Naive B cell (primary cell): ENCODE data around the gene TRPM8. TPM values are rescaled to one million over a fixed set of nuclear protein-coding genes. Genes with fewer than 3 reads are reported as not detected.

Experiments
- ATAC-seq, 2 donors: fragments of 150-1000 bp; cut with Tn5 transposase; 2 replicates each; pipeline ENCODE4 v1.10.0; 2021; ENCODE audit warnings: low read depth in 2 of 2, mild to moderate bottlenecking in 2 of 2, moderate library complexity in 2 of 2
- DNase-seq: peaks from one replicate; pipeline ENCODE4 v3.0.0; 2022
- H3K27ac Mint-ChIP-seq, 6 donors: one replicate each; pipeline ENCODE4 v1.8.0; 2020 to 2022; ENCODE audit warnings: mild to moderate bottlenecking in 6 of 6, mixed read lengths in 6 of 6, moderate library complexity in 5 of 6, inconsistent platforms in 2 of 6
- H3K27me3 Mint-ChIP-seq, 3 donors: one replicate each; pipeline ENCODE4 v1.8.0; 2021 to 2022; ENCODE audit warnings: mixed read lengths in 3 of 3, mild to moderate bottlenecking in 1 of 3
- H3K36me3 Mint-ChIP-seq, 2 donors: one replicate each; pipeline ENCODE4 v1.8.0; 2020 to 2022; ENCODE audit warnings: mixed read lengths in 2 of 2, inconsistent platforms in 1 of 2, mild to moderate bottlenecking in 1 of 2
- H3K4me1 Mint-ChIP-seq, 3 donors: one replicate each; pipeline ENCODE4 v1.8.0; 2020 to 2022; ENCODE audit warnings: mixed read lengths in 3 of 3, inconsistent platforms in 1 of 3, mild to moderate bottlenecking in 1 of 3, moderate library complexity in 1 of 3
- H3K4me3 Mint-ChIP-seq, 8 donors: one replicate each; pipeline ENCODE4 v1.8.0; 2020 to 2022; ENCODE audit warnings: mild to moderate bottlenecking in 8 of 8, mixed read lengths in 8 of 8, moderate library complexity in 8 of 8, inconsistent platforms in 2 of 8
- H3K9me3 Mint-ChIP-seq, 7 donors: one replicate each; pipeline ENCODE4 v1.8.0; 2020 to 2022; ENCODE audit warnings: mixed read lengths in 7 of 7, mild to moderate bottlenecking in 5 of 7, inconsistent platforms in 2 of 7, moderate library complexity in 1 of 7
- polyA plus RNA-seq, 6 donors: library from polyadenylated mRNA; unstranded; fragments of 300-500 nt; fragmentation: Illumina TruSeq; gene quantifications; one replicate each; pipeline ENCODE4 v1.2.3, GENCODE V29; 2021; ENCODE audit warnings: low read depth in 6 of 6

The TRPM8 gene
- polyA plus RNA-seq, 6 donors from 2014 or later = not detected

GRCh38 chr2:234027641-234028040 is 110.5 kb downstream of the TRPM8 start:
- ATAC-seq = no peak

DNA sequence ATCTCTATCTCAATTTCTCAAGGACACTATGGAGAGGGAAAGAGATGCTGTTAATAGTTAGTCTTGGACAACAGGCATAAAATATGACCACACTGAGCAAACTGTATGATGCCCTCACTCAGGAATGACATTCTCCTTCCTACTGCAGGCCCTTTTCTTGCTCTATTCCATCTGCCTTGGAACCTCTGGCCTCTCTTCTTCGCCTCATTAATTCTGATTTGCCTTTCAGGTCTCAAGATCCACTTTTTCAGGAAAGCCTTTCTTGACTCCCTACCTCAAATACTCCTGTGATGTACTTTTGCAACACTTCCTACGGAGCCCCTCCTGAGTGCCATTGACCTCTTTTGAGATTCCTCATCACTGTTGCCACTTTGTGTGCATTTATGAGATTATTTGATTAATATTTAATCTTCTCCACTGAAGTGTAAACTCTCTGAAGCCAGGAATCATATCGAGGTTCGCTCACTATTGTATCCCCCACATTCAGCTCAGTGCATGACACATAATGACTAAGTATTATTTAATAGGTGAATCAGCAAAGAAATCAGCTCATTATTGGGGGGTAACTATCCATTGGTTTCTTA is 112.1 kb downstream of the TRPM8 start:
- H3K27me3 Mint-ChIP-seq = peaks cover 36 to 53% (median 49%) of the 10 kb centered on the region in 3 donors
- no peak overlapping the region for H3K4me3 Mint-ChIP-seq
- DNase-seq (no peak), ATAC-seq (no peak)
- peaks cover 6 to 7% of the 10 kb centered on the region in 2 donors for H3K36me3 Mint-ChIP-seq
- H3K27ac Mint-ChIP-seq = no peak overlapping the region
- H3K4me1 Mint-ChIP-seq = peaks cover 7 to 19% (median 12%) of the 10 kb centered on the region in 3 donors
- H3K9me3 Mint-ChIP-seq = peaks cover 4 to 20% (median 13%) of the 10 kb centered on the region in 7 donors

More at GRCh38 chr2:234027641-234028040, 110.5 kb downstream of the TRPM8 start:
- Mint-ChIP-seq H3K27me3 (peaks cover 25 to 45% (median 37%) of the 10 kb centered on the region in 3 donors), H3K4me3 (peak overlapping the region in 3 of 8 donors; percentile 22 to 68 (median 25)), H3K9me3 (peaks cover 0 to 13% (median 9%) of the 10 kb centered on the region in 7 donors), H3K27ac (peak overlapping the region in 1 of 6 donors; percentile 49), H3K36me3 (peaks cover 0 to 7% of the 10 kb centered on the region in 2 donors), H3K4me1 (peaks cover 7 to 19% (median 12%) of the 10 kb centered on the region in 3 donors)
- DNase-seq = no peak

DNA sequence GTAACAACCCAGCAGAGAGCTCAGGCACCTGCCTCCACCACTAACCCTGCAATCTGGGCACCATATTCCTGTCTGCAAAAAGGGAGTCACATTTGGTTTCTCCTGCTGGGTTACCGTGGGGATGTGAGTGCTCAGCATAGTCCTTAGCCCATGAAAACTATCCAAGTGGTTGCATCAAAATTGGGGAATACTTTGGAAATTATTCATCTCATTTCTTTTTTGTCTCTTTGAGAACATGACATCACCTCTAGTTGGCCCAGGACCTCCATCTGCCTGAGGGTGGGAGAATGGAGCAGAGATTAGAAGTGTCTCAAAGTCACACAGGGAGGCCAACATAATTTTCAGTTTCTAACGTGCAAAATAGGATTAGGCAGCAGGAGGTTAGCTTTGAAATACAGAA is 114.0 kb downstream of the TRPM8 start:
- Mint-ChIP-seq H3K4me3 (peak overlapping the region in 1 of 8 donors; percentile 43), H3K27ac (no peak overlapping the region), H3K27me3 (peaks cover 43 to 69% (median 69%) of the 10 kb centered on the region in 3 donors), H3K9me3 (peaks cover 7 to 31% (median 19%) of the 10 kb centered on the region in 7 donors), H3K36me3 (peaks cover 7 to 19% of the 10 kb centered on the region in 2 donors), H3K4me1 (peaks cover 4 to 8% (median 5%) of the 10 kb centered on the region in 3 donors)
- no peak for DNase-seq
- no peak for ATAC-seq

- Mint-ChIP-seq H3K27ac (peak overlapping the region in 1 of 6 donors; percentile 71), H3K27me3 (peaks cover 49 to 78% (median 77%) of the 10 kb centered on the region in 3 donors), H3K9me3 (peaks cover 13 to 43% (median 29%) of the 10 kb centered on the region in 7 donors), H3K36me3 (peaks cover 11 to 27% of the 10 kb centered on the region in 2 donors), H3K4me3 (no peak overlapping the region), H3K4me1 (peaks cover 0 to 3% (median 0%) of the 10 kb centered on the region in 3 donors)
- ATAC-seq (no peak), DNase-seq (no peak)
These were observed 115.2 kb downstream of the TRPM8 start for GRCh38 chr2:234032279-234032856.

- no peak for ATAC-seq
- Mint-ChIP-seq H3K9me3 (peaks cover 13 to 48% (median 32%) of the 10 kb centered on the region in 7 donors), H3K4me3 (no peak overlapping the region), H3K36me3 (peaks cover 15 to 28% of the 10 kb centered on the region in 2 donors), H3K27ac (no peak overlapping the region), H3K4me1 (no peaks in the 10 kb centered on the region), H3K27me3 (peaks cover 53 to 75% (median 73%) of the 10 kb centered on the region in 3 donors)
- no peak for DNase-seq
These were observed 116.0 kb downstream of the TRPM8 start for GRCh38 chr2:234033174-234033573.

- Mint-ChIP-seq H3K27me3 (peaks cover 55 to 77% (median 66%) of the 10 kb centered on the region in 3 donors), H3K9me3 (peaks cover 13 to 55% (median 36%) of the 10 kb centered on the region in 7 donors)
These were observed 116.7 kb downstream of the TRPM8 start for GRCh38 chr2:234033885-234034284.

DNA sequence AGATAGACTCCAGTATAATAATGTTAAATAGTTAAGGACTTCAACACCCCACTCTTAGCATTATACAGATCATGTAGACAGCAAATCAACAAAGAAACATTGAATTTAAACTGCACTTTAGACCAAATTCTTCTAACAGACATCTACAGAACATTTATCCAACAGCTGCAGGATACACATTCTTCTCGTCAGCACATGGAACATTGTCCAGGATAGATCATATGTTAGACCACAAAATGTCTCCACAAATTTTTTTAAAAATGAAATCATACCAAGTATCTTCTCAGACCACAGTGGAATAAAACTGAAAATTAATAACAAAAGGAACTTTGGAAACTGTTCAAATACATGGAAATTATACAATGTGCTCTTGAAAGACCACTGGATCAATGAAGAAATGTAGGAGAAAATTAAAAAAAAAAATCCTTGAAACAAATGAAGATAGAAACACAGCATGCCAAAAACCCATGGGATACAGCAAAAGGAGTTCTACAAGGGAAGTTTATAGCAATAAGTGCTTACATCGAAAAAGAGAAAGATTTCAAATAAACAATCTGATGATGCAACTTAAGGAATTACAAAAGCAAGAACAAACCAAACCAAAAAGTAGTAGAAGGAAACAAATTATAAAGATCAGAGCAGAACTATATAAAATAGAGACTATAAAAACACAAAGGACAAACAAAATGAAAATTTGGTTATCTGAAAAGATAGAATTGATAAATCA is 121.1 kb downstream of the TRPM8 start:
- H3K36me3 Mint-ChIP-seq = peaks cover 15 to 35% of the 10 kb centered on the region in 2 donors
- H3K4me3 Mint-ChIP-seq = no peak overlapping the region
- peaks cover 13 to 48% (median 30%) of the 10 kb centered on the region in 7 donors for H3K9me3 Mint-ChIP-seq
- DNase-seq (no peak), ATAC-seq (no peak)
- H3K4me1 Mint-ChIP-seq = no peaks in the 10 kb centered on the region
- no peak overlapping the region for H3K27ac Mint-ChIP-seq
- H3K27me3 Mint-ChIP-seq = peaks cover 38 to 71% (median 43%) of the 10 kb centered on the region in 3 donors

More at GRCh38 chr2:234033885-234034284, 116.7 kb downstream of the TRPM8 start:
- H3K36me3 Mint-ChIP-seq = peaks cover 15 to 35% of the 10 kb centered on the region in 2 donors
- no peak for ATAC-seq
- DNase-seq = no peak
- peak overlapping the region in 3 of 6 donors; percentile 3 to 35 (median 13) for H3K27ac Mint-ChIP-seq
- no peak overlapping the region for H3K4me3 Mint-ChIP-seq
- H3K4me1 Mint-ChIP-seq = no peaks in the 10 kb centered on the region

GRCh38 chr2:234044157-234044556 is 127.0 kb downstream of the TRPM8 start:
- H3K4me1 Mint-ChIP-seq = no peaks in the 10 kb centered on the region
- peaks cover 16 to 35% (median 28%) of the 10 kb centered on the region in 3 donors for H3K27me3 Mint-ChIP-seq
- no peak for DNase-seq
- H3K9me3 Mint-ChIP-seq = no peaks in the 10 kb centered on the region
- H3K27ac Mint-ChIP-seq = no peak overlapping the region
- H3K36me3 Mint-ChIP-seq = no peaks in the 10 kb centered on the region
- ATAC-seq = no peak
- no peak overlapping the region for H3K4me3 Mint-ChIP-seq

GRCh38 chr2:234046521-234046920 is 129.3 kb downstream of the TRPM8 start:
- Mint-ChIP-seq H3K27me3 (peaks cover 17 to 35% (median 32%) of the 10 kb centered on the region in 3 donors), H3K27ac (no peak overlapping the region), H3K4me1 (no peaks in the 10 kb centered on the region), H3K36me3 (no peaks in the 10 kb centered on the region), H3K4me3 (no peak overlapping the region), H3K9me3 (no peaks in the 10 kb centered on the region)
- ATAC-seq (no peak), DNase-seq (no peak)

DNA sequence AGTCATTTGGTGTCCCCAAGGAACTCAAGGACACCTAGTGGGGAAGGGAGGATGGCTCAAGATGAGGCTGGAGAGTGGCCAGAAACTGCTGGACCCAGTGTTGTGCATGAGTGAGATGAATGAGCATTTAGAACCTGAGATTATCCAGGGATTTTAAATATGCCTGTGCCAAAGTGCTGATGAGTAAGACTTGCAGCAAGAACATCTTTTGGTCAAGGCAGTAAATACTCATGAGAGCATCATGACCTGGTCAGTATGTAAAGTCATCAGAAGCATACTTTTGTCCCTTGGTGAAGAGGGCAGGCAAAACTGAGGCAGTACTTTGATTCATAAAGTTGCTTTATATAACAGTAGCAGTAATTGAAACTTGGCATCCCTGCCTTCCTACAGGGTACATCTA is 130.2 kb downstream of the TRPM8 start:
- no peak for DNase-seq
- H3K4me1 Mint-ChIP-seq = no peaks in the 10 kb centered on the region
- H3K4me3 Mint-ChIP-seq = no peak overlapping the region
- ATAC-seq = no peak
- peaks cover 21 to 44% (median 35%) of the 10 kb centered on the region in 3 donors for H3K27me3 Mint-ChIP-seq
- H3K36me3 Mint-ChIP-seq = no peaks in the 10 kb centered on the region
- no peak overlapping the region for H3K27ac Mint-ChIP-seq
- no peaks in the 10 kb centered on the region for H3K9me3 Mint-ChIP-seq

DNA sequence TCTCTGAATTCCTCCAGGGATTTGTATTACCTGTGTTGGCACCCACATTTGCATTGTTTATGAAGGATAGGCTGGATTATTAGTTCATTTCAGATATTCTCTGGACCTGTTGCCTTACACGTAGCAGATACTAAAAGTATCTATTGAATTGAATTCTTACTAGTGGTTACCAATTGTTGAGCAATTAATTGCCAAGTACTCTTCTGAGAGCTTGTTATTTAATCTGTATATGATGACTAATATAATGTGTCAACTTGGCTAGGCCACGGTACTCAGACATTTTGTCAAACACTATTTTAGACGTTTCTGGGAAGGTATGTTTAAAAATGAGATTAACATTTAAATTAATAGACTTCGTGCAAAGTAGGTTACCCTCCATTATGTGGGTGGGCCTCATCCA is 130.9 kb downstream of the TRPM8 start:
- H3K4me3 Mint-ChIP-seq = no peak overlapping the region
- no peak overlapping the region for H3K27ac Mint-ChIP-seq
- no peak for ATAC-seq

DNA sequence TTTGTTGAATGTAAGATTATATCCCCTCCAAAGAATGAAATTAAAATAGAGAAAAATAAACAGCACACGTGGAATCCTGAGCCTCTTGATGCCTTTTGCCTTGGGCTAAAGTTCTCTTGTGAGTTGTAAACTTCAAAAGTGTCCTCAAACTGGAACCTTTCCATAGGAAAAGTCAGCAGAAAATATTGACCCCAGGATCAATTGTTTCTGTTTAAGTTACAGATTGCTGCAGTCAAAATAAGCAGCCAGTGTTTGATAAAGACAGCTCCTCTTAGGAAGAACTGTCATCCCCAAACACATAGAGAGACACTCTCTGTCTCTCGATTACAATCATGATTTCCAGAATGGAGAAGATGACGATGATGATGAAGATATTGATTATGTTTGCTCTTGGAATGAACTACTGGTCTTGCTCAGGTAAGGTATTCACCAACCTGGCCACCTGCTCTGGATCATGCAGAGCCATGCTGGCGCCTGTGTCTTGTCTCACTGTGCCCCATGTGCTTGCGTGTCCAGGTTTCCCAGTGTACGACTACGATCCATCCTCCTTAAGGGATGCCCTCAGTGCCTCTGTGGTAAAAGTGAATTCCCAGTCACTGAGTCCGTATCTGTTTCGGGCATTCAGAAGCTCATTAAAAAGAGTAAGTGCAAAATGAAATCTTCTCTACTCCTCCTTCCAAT is 133.4 kb downstream of the TRPM8 start, which contains the start of gene SPP2:
SPP2 (plus strand) TSS at position 248 of the 681 bp plus-strand sequence; CDS start at position 333, 85 bp downstream.
- Mint-ChIP-seq H3K4me3 (no peak within 1 kb of the TSS), H3K4me1 (no peaks in the 10 kb centered on the region), H3K27me3 (peaks cover 23 to 70% (median 35%) of the 10 kb centered on the region in 3 donors), H3K27ac (no peak within 1 kb of the TSS), H3K36me3 (no peaks in the 10 kb centered on the region), H3K9me3 (no peaks in the 10 kb centered on the region)
- ATAC-seq (no peak), DNase-seq (no peak)

More for the DNA sequence above, 130.9 kb downstream of the TRPM8 start:
- Mint-ChIP-seq H3K9me3 (no peaks in the 10 kb centered on the region), H3K4me1 (no peaks in the 10 kb centered on the region), H3K36me3 (no peaks in the 10 kb centered on the region), H3K27me3 (peaks cover 27 to 51% (median 35%) of the 10 kb centered on the region in 3 donors)
- no peak for DNase-seq
